ENCODE measurements around the gene GRN. TPM values are rescaled to one million over a fixed set of nuclear protein-coding genes. Genes with fewer than 3 reads are reported as not detected.

Gene GRN
- total and polyA plus RNA-seq, 2 of the 13 experiments (the other 11 are each of a cell fraction or from before 2014, with no cell fraction given) = 86.6 to 143 TPM

- TF ChIP-seq PHF5A (CRISPR knock-in tag; IDR thresholded peaks at IDR 0.05; ENCODE audit: low read depth, unreplicated experiment) (no peak), NR3C1 (CRISPR knock-in tag; IDR thresholded peaks at IDR 0.05) (no peak), SRSF4 (IDR thresholded peaks at IDR 0.05; ENCODE audit: low read depth, low read length, poor library complexity, severe bottlenecking) (no peak), ZMYM3 (CRISPR knock-in tag; IDR thresholded peaks at IDR 0.05) (no peak), ZNF446 (CRISPR knock-in tag; IDR thresholded peaks at IDR 0.05) (no peak; the same call in 1 of the 2 replicates), ZNF557 (CRISPR knock-in tag; IDR thresholded peaks at IDR 0.05) (0 out of 2 replicates have a peak, but pooled peaks have one; percentile 60), CERS6 (CRISPR knock-in tag; IDR thresholded peaks at IDR 0.05) (no peak), ZNF790 (CRISPR knock-in tag; IDR thresholded peaks at IDR 0.05; ENCODE audit: borderline replicate concordance) (peak; percentile 38; the same call in 1 of the 2 replicates), ZNF367 (CRISPR knock-in tag; IDR thresholded peaks at IDR 0.05; ENCODE audit: borderline replicate concordance) (peak; percentile 83; the same call in 1 of the 2 replicates), HOXA3 (CRISPR knock-in tag; IDR thresholded peaks at IDR 0.05) (peak; percentile 76), FOXA3 (CRISPR knock-in tag; IDR thresholded peaks at IDR 0.05) (peak; percentile 42; the same call in 1 of the 2 replicates), ZMYM4 (CRISPR knock-in tag; IDR thresholded peaks at IDR 0.05) (0 out of 2 replicates have a peak, but pooled peaks have one; percentile 38), ZNF552 (CRISPR knock-in tag; IDR thresholded peaks at IDR 0.05; ENCODE audit: borderline replicate concordance) (0 out of 2 replicates have a peak, but pooled peaks have one; percentile 57), SMARCC2 (IDR thresholded peaks at IDR 0.05) (no peak), TMF1 (CRISPR knock-in tag; IDR thresholded peaks at IDR 0.05; ENCODE audit: low read depth) (0 out of 2 replicates have a peak, but pooled peaks have one; percentile 65), RBAK (CRISPR knock-in tag; IDR thresholded peaks at IDR 0.05) (no peak), ZNF878 (CRISPR knock-in tag; IDR thresholded peaks at IDR 0.05) (peak; percentile 81; the same call in 1 of the 2 replicates), LCORL (IDR thresholded peaks at IDR 0.05) (no peak), LCORL (CRISPR knock-in tag; IDR thresholded peaks at IDR 0.05) (peak; percentile 60), ASH2L (IDR thresholded peaks at IDR 0.05; ENCODE audit: insufficient read length, low read depth, low read length) (no peak)
- TF ChIP-seq, protein P1, sequence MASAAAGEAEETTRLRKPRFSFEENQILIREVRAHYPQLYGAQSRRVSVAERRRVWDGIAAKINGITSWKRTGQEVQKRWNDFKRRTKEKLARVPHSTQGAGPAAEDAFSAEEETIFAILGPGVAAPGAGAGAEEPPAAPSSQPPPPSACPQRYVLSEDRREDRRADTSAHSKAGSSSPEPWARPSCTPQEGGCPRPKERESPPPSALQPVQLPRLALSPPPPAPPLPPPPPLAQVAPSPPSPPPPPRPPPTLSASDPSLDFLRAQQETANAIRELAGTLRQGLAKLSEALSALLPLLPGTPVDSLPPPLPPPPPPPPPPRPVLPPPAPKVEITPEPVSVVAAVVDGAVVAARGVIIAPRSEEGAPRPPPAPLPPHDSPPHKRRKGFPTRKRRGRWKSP (CRISPR knock-in tag; IDR thresholded peaks at IDR 0.05) = 0 out of 2 replicates have a peak, but pooled peaks have one; percentile 35
- TF ChIP-seq, protein P2, sequence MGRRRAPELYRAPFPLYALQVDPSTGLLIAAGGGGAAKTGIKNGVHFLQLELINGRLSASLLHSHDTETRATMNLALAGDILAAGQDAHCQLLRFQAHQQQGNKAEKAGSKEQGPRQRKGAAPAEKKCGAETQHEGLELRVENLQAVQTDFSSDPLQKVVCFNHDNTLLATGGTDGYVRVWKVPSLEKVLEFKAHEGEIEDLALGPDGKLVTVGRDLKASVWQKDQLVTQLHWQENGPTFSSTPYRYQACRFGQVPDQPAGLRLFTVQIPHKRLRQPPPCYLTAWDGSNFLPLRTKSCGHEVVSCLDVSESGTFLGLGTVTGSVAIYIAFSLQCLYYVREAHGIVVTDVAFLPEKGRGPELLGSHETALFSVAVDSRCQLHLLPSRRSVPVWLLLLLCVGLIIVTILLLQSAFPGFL (CRISPR knock-in tag; IDR thresholded peaks at IDR 0.05) = no peak
- TF ChIP-seq, protein P3, sequence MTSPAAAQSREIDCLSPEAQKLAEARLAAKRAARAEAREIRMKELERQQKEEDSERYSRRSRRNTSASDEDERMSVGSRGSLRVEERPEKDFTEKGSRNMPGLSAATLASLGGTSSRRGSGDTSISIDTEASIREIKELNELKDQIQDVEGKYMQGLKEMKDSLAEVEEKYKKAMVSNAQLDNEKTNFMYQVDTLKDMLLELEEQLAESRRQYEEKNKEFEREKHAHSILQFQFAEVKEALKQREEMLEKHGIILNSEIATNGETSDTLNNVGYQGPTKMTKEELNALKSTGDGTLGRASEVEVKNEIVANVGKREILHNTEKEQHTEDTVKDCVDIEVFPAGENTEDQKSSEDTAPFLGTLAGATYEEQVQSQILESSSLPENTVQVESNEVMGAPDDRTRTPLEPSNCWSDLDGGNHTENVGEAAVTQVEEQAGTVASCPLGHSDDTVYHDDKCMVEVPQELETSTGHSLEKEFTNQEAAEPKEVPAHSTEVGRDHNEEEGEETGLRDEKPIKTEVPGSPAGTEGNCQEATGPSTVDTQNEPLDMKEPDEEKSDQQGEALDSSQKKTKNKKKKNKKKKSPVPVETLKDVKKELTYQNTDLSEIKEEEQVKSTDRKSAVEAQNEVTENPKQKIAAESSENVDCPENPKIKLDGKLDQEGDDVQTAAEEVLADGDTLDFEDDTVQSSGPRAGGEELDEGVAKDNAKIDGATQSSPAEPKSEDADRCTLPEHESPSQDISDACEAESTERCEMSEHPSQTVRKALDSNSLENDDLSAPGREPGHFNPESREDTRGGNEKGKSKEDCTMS (CRISPR knock-in tag; conservative IDR thresholded peaks at IDR 0.05) = 0 out of 2 replicates have a peak, but pooled peaks have one; percentile 83
- TF ChIP-seq, protein P4, sequence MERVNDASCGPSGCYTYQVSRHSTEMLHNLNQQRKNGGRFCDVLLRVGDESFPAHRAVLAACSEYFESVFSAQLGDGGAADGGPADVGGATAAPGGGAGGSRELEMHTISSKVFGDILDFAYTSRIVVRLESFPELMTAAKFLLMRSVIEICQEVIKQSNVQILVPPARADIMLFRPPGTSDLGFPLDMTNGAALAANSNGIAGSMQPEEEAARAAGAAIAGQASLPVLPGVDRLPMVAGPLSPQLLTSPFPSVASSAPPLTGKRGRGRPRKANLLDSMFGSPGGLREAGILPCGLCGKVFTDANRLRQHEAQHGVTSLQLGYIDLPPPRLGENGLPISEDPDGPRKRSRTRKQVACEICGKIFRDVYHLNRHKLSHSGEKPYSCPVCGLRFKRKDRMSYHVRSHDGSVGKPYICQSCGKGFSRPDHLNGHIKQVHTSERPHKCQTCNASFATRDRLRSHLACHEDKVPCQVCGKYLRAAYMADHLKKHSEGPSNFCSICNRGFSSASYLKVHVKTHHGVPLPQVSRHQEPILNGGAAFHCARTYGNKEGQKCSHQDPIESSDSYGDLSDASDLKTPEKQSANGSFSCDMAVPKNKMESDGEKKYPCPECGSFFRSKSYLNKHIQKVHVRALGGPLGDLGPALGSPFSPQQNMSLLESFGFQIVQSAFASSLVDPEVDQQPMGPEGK (CRISPR knock-in tag; IDR thresholded peaks at IDR 0.05) = peak; percentile 87
These were observed 36.7 kb upstream of the GRN start, which contains the start of gene RUNDC3A (continued) for GRCh38 chr17:44308320-44308818.
